Right lobe of liver (tissue), 4 donors: ENCODE results near the gene PTPN6.

Experiments used
- CTCF ChIP-seq, 4 donors: fragments of 200-600 bp in 3 of 4; fragments of 450-650 bp in 1 of 4; IDR thresholded peaks; one replicate each; pipeline versions ENCODE4 v1.5.1 to v1.8.0; 2016 to 2022; ENCODE audit warnings: antibody characterized with exemption in 4 of 4, mild to moderate bottlenecking in 2 of 4
- POLR2A ChIP-seq: fragments of 450-650 bp; IDR thresholded peaks from one replicate; pipeline ENCODE4 v1.6.1; 2017; ENCODE audit warnings: antibody characterized with exemption, mild to moderate bottlenecking
- donor health status: DM: no; HTN: no; CAD: no.
- donor health status: DM: no; HTN: no; CAD: no.
- donor health status: DM: no; HTN: yes; CAD: no.

- no peak for TF ChIP-seq CTCF (IDR thresholded peaks at IDR 0.05)
- no peak for TF ChIP-seq POLR2A
These were observed 31.4 kb downstream of the PTPN6 start for GRCh38 chr12:6982532-6982931.
